ENCODE results near the gene FGF21.

GRCh38 chr19:48794291-48794690, 39.0 kb downstream of the FGF21 start:
- TF ChIP-seq CTCF (IDR thresholded peaks at IDR 0.05) (no peak), POLR2A (IDR thresholded peaks at IDR 0.05) (no peak), POLR2AphosphoS5 (IDR thresholded peaks at IDR 0.05) (no peak), EP300 (IDR thresholded peaks at IDR 0.05; ENCODE audit: low read depth) (no peak)
